GM19467 (cell line): ENCODE data around the gene HECTD2.
A peak's percentile ranks its signal among the peaks of the same experiment; 100 is the strongest.
"Not testable (repeated sequence)": the region's sequence is repeated elsewhere in the genome, so short reads cannot be mapped to it uniquely, and the experiment has no call there.

Experiments used
- ATAC-seq: cut with Tn5 transposase; IDR thresholded peaks from one replicate; pipeline ENCODE4 v1.9.1; 2021; ENCODE audit warnings: mild to moderate bottlenecking, moderate library complexity; ENCODE audit not compliant: unreplicated experiment

HECTD2 gene, protein sequence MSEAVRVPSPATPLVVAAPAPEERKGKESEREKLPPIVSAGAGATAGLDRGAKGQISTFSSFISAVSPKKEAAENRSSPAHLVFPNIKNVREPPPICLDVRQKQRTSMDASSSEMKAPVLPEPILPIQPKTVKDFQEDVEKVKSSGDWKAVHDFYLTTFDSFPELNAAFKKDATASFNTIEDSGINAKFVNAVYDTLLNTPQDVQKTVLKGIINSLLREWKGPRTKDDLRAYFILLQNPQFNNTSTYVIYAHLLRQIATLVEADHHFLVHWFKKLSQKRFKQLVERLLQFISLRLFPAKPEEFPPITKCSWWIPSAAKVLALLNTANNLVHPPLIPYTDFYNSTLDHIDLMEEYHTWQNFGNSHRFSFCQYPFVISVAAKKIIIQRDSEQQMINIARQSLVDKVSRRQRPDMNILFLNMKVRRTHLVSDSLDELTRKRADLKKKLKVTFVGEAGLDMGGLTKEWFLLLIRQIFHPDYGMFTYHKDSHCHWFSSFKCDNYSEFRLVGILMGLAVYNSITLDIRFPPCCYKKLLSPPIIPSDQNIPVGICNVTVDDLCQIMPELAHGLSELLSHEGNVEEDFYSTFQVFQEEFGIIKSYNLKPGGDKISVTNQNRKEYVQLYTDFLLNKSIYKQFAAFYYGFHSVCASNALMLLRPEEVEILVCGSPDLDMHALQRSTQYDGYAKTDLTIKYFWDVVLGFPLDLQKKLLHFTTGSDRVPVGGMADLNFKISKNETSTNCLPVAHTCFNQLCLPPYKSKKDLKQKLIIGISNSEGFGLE

DNA sequence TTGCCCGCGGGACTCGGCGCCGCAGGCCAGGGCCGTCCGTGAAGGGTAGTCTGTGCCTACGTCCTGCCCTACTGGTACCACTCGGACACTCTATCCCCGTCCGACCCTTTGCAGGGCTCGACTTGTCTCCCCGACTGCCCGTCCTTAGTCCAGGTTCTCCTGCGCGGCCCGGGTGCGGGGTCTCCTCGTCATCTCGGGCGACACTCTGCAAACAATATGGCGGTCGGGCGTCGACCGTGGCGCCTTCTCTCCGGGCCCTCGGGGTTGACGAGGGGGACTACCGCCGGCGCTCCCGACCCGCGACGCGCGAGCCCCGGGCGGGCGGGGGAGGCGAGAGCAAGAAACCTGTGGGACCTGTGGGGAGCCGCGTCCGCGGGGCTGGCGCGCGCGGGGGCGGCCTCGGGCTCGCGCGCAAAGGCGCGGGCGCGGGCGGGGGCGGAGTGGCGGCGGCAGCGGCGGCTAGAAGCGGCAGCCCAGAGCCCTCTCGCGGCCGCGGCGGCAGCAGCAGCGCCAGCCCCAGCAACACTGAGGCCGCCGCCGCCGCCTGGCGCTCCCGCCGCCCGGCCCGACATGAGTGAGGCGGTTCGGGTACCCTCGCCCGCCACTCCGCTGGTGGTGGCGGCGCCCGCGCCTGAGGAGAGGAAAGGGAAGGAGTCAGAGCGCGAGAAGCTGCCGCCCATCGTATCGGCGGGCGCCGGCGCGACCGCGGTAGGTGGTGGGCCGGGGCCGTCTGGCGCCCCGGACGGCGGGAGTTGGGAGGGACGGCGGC is at the start of gene HECTD2:
Gene HECTD2, plus strand, starts transcription at position 476 of the 769 bp plus-strand sequence. Its CDS starts 95 bp downstream, at position 571.
- peak; percentile 87 for ATAC-seq

DNA sequence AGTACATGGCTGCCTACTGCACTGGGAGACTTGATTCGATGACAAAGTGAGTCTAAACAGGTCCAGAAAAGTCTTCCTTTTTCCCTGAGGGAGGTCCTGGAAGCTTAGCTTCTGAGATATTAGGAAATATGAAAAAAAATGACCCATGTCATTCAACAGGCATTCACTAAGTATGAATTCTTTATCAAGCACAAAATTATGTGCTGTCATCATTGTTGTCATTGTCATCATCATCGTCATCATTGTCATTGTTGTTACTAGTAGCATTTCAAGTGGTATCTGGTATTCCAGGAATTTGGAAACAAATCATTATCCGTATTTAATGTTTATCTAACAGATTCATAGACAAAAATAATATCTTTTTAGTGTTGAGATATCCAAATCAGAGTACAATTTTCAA is 49.7 kb upstream of the HECTD2 start:
- ATAC-seq: no peak

DNA sequence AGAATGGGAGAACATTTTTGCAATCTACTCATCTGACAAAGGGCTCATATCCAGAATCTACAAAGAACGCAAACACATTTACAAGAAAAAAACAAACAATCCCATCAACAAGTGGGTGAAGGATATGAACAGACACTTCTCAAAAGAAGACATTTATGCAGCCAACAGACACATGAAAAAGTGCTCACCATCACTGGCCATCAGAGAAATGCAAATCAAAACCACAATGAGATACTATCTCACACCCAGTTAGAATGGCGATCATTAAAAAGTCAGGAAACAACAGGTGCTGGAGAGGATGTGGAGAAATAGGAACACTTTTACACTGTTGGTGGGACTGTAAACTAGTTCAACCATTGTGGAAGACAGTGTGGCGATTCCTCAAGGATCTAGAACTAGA is 44.6 kb upstream of the HECTD2 start:
- ATAC-seq: not testable (repeated sequence)

DNA sequence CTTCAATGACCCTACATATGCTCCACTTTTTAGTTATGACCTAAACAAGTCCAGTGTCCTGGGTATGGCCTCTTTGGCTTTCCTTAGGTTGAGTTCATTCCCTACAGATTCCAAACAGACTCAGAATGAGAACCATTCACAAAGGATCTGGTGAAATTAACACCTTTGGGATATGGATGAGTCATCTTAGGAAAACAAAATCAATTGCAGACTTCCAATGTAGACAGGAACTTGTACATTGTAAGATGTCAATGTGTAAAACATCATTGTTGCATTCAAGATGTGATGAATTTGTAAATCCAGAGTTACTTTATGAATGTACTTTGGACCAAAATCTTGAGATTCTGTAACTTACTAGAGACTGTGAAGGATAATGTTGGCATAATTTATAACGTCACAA is 43.4 kb upstream of the HECTD2 start:
- no peak for ATAC-seq

DNA sequence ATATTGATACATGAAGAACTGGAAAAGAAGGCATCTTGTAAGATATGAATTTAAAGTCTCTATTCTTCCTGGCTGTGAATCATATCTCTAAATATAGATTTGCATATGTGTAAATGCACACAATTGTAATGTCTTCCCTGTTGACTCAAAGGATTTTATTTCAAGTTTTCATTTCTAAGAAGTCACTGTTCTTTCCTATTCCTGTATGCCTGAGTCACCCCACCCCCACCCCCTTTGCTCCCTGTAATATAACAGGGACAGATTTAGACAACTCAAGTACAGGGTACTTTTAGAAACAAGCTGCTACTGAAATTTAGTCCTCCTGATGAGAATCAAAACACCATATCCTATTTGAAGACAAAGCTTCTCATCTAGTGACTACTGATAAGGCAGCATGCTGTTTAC is 43.0 kb upstream of the HECTD2 start:
- no peak for ATAC-seq

DNA sequence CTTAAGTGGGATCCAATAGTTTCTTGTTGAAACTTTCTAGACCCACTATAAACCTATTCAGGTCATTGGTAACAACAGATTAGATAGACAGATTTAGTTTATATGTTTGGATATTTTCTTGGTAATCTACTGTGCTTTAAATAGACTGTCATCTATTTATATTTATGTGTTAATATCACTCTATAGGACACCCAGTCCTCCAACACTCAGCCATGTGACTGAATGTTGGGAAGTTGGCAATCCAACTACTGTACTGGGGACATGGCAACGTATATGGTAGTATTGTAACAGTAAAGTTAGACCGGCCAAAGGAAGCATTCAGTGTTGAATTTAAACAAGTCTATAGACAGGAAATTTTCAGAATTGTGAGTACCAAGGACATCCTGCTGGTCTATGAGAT is 42.6 kb upstream of the HECTD2 start:
- ATAC-seq: no peak

DNA sequence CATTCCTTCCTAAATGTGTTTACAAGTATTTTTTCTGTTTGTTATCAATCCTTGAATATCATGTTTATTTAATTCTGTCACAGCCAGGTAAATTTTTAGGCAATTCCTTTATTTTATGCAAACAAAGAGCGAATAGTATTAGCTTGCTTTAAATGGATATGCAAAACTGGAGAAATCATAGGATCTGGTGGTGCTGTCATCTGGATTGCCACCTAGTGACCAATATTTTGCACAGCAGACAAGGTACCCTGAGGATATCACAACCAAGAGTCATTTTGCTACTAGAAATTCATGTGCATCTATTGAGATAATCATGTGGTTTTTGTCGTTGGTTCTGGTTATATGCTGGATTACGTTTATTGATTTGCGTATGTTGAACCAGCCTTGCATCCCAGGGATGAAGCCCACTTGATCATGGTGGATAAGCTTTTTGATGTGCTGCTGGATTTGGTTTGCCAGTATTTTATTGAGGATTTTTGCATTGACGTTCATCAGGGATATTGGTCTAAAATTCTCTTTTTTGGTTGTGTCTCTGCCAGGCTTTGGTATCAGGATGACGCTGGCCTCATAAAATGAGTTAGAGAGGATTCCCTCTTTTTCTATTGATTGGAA is 40.1 kb upstream of the HECTD2 start:
- ATAC-seq: not testable (repeated sequence)

DNA sequence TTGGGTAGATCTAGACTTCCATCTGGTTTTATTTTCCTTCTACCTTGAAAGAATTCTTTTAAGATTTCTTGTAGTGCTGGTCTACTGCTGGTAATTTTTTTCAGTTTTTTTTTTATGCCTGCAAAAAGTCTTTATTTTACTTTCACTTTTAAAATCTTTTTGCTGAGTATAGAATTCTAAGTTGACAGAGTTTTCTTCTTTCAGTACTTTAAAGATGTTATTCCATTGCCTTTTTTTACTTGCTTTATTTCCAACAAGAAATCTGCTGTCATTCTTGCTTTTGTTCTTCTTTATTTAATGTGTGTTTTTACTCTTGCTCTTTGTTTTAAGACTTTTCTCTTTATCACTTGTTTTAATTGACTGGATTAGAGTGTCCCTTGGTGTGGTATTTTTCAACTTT is 36.1 kb upstream of the HECTD2 start:
- no peak for ATAC-seq

DNA sequence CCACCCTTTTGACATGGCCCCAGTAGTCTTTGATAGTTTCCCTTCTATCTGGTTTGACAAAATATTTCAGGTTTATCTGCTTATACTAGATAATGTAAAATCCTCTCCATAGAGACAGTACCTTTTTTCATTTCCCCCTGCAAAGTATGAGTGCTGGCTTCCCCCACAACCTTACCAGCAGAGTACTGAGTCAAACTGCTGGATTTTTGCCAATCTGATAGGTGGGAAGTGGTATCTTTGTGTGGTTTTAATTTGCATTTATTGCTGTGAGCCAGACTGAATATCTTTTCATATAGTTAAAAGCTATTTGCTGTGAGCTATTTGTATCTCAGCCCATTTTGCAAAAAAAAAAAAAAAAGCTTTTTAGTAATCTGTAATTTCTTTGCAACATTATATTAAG is 32.1 kb upstream of the HECTD2 start:
- ATAC-seq: no peak

DNA sequence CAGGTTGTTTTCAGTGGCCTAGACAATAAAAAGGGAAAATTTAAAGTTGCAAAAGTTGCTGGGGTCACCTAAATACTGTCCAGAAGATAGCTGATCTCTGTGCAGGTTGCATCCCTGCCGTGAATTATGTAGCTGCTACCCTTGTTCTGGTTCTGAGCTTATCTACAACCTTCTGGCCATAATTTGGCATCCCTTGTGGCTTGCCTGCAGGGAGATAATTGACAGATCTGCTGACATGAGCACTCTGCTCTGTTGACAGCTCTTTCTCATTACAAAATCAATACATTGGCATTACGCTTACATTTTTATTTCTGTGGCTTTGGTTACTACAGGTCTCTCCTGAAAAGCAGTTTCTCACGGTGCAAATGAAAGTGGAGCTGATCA is 29.3 kb upstream of the HECTD2 start:
- no peak for ATAC-seq

DNA sequence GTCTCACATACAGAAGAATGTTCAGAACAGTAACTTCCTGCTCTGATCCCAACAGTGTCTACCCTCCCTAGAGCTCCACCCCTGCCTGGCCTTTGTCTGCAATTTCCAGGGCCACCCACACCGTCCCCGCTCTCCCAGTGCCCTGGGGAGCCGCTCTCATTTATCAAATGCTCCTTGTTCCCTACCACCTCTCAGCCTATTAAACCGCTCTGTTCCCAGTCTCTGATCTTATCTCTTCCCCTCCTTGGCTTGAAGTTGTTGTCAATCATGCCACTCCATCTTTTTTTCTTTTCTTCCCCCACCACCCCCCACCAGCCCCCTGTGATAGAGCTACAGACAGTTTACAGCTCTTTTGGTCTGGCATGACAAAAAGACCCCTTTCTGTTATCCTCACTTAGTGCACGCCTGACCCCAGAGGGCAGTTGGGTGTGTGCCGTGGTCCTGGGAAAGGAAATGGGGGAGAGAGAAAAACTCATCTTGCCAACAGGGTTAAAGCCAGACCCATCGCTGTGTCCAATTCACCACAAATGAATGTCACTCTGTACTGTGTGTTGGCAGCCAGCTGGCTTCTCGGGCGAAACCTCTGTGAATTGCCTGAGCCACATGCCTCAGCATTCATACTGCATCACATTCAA is 28.8 kb upstream of the HECTD2 start:
- no peak for ATAC-seq

DNA sequence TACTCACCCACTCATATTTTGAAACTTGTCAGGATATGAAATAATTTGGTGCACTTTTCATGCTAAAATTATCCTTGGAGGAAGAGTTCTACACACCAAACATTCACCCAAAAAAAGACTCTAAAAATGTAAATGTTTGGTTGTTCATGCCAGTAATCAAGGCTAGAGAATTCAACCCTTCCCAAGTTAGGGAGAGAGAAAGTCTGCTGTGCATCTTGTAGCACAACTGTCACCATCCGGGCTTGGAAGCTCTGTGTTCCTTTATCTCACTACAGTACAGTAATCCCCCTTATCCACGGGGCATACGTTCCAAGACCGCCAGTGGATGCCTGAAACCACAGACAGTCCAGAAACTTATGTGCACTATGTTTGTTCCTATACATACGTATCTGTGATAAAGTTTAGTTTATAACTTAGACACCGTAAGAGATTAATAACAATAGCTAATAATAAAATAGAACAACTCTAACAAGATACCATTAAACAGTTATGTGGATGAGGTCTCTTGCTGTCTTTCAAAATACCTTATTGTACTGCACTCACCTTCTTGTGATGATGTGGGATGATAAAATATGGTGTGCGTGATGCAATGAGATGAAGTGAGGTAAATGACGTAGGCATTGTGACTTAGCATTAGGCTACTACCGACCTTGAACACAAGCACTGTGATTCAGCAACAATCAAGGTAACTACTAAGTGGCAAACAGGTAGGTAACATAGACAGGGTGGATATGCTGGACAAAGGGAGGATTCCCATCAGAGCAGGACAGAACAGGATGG is 24.6 kb upstream of the HECTD2 start:
- ATAC-seq: no peak

DNA sequence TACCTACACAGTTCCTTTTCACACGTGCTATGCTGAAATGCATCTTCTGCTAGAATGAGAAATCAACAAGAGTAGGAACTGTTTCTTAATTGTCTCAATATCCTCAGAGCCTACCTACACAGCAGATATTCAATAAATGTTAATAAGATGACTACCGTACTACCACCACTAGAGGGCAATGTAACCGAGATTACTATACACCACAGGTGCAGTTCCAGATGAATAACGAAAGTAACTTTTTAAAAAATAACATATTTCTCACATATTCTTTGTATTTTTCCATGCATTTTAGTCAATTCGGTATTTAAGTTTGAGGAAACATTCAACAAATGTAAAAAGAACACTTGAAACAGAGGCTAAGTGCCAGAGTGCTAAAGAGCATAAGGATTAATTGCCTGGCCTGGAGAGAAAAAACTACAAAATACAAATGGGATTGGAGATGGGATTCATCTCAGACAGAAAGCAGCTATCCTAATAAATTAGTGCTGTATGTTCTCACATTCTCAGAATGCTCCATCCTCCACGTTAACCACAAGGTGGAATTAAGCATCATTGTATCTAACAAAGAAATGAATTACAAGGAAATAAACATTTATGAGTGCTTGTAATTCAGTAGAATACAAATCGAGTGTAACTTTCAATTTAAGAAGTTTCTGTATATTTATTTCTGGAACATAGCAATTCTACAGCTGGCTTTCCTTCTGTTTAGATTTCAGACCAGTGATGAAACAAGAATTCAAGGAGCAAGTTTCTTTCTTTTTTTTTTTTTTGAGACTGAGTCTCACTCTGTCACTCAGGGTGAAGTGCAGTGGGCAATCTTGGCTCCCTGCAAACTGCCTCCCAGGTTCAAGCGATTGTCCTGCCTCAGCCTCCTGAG is 20.3 kb upstream of the HECTD2 start:
- peak; percentile 93 for ATAC-seq

DNA sequence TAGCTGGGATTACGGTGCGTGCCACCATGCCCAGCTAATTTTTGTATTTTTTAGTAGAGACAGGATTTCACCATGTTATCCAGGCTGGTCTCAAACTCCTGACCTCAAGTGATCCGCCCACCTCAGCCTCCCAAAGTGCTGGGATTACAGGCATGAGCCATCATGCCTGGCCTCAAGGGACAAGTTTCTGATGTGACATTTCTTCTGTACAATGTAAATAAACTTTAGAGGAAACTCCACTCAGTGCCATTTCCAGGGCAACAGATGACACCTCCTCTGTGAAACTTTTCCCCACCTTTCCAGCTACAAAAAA is 19.7 kb upstream of the HECTD2 start:
- ATAC-seq: not testable (repeated sequence)

DNA sequence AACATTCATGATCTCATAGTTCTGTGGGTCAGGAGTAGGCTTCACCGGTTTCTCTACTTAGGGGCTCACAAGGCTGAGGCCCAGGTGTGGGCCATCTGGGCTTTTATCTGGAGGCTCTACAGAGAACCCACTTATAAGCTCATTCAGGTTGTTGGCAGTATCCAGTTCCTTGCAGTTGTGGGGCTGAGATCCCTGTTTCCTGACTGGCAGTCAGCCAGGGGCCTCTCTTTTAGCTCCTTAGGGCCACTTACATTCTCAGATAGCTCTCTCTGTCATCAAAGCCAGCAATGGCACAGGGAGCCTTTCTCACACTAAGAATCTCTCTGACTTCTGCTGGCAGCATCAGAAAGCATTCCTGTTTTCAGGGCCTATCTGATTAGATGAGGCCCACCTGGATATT is 18.2 kb upstream of the HECTD2 start:
- ATAC-seq: no peak

DNA sequence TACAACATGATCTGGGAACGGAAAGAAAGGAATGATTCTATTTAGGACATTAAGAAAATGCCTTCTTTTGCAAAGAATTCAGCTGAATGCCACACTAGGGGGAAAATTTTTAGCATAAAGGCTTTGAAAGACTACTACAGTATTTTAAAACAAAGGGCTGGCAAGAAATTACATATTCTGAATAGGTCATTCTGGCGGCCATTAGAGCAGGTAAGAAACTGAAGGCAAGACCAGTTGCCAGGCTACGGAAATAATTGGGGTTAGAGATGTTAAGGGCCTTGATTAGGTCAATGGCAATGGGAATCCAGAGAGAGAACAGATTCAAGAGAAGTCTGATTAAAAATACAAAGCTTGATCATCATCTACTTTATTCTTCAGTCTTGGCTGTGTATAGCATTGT is 3.8 kb upstream of the HECTD2 start:
- ATAC-seq: no peak

DNA sequence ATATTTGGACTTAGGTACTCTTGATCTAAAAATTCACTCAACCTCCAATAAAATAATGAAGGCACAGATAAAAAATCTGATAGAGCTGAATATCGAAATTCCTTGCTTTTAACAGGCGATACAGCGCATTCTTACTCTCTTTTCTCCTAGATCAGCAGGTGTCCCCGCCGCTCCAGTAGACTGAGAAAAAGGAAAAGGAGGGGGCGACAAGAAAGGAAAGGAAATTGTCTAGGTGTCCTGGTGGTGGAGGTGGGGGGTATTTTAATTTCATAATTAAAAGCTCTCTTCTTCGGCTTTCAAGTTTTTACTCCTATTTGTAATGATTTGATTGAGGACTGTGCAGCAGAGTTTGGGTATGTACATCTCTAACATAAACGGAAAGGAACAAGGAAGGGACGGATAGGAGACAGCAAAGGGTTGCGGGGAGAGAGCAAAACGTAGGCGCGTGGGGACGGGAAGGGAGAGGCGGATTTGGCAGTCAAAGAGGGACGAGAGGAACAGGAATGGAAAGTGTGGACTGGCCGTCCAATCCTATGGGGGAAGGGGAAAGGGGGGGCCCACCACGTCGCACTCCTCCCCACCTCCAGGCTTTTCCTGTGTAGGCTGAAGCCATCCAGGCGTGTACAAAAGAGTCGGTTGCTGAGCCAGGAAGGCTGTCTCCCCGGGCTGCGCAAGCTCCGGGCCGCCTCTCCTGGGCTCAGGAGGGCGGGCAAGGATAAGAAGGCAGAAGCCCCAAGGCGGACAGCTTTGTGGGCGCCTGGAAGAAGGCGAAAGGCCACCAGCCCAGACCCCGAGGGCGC is 875 bp upstream of the HECTD2 start:
- peak; percentile 13 for ATAC-seq
